H54 (cell line): ENCODE measurements around the gene WDR72.

Experiments used
- DNase-seq: peaks from one replicate; pipeline ENCODE4 v3.0.0; 2011; ENCODE audit warnings: low spot score, mixed read lengths; ENCODE audit not compliant: insufficient read length
- FAIRE-seq: peaks from 3 replicates; lab custom pipeline; 2011; peaks lifted over from hg19 to GRCh38; lab: Jason Lieb, UNC
- POLR2A ChIP-seq: IDR thresholded peaks from 2 replicates; pipeline ENCODE4 v1.6.1; 2011; ENCODE audit warnings: low read depth, mild to moderate bottlenecking, low read length

WDR72 gene

DNA sequence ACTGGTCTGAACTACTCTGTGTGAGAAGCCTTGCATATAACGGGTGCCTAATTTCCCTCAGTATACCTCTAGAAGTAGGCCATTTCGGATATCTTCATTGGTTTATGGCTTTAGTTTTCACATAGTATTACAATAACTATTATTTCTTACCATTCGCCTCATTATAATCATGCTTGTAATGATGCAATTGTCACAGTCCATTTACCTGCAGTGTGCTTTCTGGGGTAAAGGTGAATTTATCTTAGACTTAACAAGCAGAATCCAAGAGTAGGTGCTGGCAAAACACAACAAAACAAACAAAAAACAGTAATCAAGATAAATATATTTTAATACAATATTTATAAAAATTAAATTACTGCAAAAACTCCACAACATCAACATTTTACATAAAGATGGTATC is 246.0 kb downstream of the WDR72 start:
- TF ChIP-seq POLR2A: no peak
- no peak for FAIRE-seq
- DNase-seq: no peak

DNA sequence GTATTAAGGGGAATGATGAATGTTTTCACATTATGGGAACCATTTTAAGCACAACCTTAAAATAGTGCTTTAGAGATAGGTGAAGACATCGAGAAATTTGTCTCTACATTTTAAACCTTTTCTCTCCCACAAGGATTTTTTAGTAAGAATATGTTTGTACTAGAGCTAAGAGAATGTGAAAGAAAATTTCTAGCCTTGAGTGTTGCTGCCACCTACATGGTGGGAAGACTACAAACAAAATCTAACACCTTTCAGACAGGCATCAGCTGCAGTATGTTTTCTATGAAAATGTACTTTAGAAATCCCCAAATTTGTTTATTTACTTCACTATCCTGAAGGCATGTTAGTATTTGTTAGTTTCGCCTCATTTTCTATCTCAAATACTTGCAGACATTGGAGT is 247.4 kb downstream of the WDR72 start:
- no peak for DNase-seq

DNA sequence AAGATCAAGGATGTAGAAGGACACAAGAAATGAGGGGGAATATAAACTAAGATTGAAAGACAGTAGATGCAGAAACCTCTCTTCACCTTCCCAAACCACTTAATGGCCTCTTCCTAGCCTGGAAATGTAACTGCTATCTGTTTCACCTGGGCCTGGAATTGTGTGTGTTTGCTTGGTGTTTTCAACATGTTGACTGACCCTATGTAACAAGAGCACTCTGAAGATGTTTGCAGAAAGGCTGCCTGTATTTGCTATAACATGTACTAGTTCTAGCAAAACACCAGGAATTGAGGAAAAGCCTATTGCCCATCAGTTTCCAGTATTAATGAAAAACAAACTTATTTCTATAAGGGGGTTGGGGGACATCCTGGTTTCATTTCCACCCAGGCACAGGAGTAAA is 248.3 kb downstream of the WDR72 start:
- no peak for TF ChIP-seq POLR2A
- no peak for FAIRE-seq
- no peak for DNase-seq

More for the DNA sequence above, 247.4 kb downstream of the WDR72 start:
- no peak for FAIRE-seq
- no peak for TF ChIP-seq POLR2A

DNA sequence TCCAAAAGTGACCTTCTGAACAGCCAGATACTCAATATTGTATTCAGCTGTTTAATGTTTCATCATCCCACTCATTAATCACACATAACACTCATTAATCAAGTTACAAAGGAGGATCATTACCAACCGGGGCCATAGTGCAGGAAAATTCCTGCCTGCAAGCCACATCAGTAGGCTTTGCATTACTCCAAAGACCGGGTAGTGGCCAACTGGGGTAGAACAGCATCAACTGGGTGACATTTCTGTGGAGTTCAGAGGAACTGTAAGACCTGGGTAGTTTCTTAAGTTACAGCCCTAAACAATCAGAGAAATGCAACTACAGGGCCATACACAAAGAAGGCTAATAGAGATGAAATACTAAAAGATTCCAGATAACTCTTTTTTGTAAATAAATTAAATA is 253.1 kb downstream of the WDR72 start:
- FAIRE-seq (no peak), DNase-seq (no peak)
- no peak for TF ChIP-seq POLR2A

DNA sequence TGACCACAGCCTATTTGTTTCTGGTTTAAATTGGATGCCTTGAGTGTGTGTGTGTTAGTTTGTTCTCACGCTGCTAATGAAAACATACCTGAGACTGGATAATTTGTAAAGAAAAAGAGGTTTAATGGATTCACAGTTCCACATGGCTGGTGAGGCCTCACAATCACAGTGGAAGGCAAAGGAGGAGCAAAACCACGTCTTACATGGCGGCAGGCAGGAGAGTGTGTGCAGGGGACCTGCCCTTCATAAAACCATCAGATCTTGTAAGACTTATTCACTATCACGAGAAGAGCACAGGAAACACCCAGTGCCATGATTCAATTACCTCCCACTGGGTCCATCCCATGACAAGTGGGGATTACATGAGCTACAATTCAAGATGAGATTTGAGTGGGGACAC is 260.5 kb downstream of the WDR72 start:
- no peak for TF ChIP-seq POLR2A
- DNase-seq: no peak
- no peak for FAIRE-seq

DNA sequence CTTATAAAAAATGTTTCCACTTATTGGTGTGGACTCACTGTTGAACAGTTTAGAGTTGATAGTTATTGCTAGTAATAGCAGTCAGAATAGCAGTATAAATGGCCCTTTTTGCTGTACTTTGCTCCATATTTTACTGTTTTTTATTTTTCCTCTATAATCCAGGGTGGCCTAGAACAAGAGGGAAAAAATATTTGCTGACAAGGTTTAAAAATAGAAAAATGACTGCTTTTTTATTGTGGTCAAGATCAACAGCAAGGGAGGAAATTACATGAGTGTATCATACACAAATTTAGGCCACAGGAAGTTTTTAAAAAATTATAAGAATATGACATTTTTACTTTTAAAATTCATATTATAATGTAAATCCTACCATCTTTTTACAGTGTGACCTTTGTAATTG is 269.1 kb downstream of the WDR72 start:
- no peak for TF ChIP-seq POLR2A
- FAIRE-seq: no peak
- DNase-seq: no peak

DNA sequence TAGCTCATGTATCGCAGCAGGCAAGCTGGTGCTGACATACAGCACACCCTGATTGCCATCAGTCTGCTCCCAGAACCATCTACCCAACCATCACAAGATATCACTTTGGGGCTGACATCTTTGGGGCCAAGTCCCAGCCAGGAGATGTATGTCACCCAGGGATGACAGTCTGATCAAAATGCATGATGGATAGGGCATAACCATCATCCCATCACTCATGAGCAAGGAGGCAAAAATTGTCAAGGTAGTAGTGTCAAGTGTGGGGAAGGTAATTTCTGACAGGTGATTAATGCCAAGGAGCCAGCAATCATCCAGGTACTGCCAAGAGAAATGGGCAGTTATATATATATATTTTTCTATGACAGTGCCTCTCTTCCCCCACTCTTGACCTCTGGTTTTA is 277.4 kb downstream of the WDR72 start:
- DNase-seq (no peak), FAIRE-seq (no peak)
- TF ChIP-seq POLR2A: no peak

DNA sequence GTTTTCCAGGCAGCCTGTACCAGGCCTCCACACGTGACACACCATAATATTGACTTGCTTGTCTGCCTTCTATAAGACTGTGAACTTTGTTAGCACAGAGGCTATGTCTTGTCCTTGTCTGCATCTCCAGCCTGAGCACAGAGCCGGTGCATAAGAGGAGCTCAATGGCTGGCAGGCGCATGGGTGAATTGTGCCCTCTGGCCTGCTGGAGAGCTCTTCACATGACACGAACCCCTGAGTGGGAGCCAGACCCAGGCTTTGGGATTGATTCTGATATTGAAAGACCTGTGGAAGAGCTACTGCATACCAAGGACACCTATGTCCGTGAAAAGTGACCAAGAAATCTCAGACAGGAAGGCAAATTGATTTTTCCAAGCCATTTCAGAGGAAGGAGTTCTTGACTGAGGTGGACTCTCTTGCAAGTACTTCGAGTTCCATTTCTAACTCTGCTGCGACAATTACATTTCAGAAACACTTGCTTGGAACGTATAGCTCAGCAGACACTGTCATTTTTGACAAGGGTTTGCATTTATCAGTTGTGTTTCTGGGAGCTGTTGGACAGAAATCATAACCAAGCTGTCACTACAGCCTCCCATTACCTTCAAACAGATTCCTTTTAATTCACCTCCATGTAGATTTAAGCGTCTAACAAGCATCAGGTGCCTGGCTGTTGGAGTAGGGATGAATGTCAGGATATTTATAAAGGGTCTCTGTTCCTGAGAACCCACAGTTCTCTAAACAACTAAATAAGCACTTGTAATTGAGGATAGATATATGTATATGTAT is 281.3 kb downstream of the WDR72 start:
- no peak for TF ChIP-seq POLR2A
- FAIRE-seq: no peak
- no peak for DNase-seq

DNA sequence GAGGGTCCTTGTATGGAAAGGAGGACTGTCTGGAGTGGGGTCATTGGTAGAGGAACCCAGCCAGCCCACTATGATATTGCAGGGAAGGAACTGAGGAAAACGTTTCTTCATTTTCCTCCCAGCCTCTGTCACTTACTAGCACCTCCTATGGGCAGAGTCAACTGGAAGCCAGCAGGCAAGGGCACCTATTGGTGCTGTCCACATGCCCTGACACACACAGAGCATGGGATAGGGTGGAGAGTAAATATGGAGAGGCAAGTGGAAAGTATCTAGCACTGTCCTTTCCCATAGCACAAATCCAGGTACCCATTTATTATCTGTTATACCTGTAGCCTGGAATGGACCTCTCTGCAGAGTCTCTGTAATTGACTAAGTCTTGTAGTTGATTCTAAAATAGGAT is 285.6 kb downstream of the WDR72 start:
- DNase-seq: no peak
- no peak for TF ChIP-seq POLR2A
- FAIRE-seq: no peak

DNA sequence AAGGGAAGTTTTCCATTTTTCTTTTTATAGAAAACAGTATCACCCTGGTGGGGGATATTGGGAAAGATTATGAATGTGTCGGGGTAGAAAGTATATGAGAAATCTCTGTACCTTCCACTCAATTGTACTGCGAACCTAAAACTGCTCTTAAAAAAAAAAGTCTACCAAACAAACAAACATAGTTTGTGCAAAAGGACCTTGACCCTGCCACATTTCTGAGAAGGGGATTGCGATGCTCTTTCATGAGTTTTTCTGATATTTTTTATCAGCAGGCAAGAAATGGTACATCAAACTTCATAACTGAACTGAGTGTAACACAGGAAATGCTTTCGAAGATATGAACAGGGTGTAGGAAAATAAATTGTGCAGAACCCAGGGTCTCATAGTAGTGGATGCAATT is 286.0 kb downstream of the WDR72 start:
- FAIRE-seq (no peak), DNase-seq (no peak)
- TF ChIP-seq POLR2A: no peak

DNA sequence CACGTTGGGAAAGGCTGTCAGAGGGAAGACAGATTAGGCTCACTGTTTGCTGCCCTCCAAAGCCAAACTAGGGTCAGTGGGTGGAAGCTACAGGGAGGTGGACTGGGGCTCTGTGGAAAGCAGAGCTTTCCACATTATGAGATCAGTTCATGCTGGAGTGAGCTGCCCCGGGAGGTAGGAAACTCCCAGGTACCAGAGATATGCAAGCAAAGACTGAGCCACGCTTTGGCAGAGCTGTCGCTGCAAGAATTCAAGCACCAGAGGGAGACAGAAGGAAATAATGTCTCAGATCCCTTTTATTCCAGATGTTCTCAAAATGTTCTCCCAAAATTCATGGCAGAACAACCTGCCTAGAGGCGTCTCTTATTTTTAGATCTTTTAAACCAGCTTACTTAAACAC is 286.6 kb downstream of the WDR72 start:
- FAIRE-seq: no peak
- no peak for TF ChIP-seq POLR2A
- no peak for DNase-seq

DNA sequence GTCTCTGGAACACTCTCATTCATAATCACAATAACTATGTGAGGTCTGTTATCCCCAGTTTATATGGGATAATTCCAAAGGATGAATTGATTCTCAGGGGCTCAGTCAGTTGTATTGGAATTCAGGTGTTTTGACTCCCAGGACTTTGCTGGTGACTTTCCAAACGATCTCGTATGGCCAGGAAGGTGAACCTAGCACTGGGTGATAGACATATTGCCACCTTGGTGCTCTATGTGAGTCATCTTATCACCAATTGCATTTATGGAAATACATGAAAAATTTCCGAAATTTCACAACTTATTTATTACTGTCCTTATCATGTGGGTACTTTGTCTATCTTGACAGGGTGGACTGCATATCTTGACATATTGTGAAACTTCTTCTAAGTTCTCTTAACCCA is 287.3 kb downstream of the WDR72 start:
- DNase-seq (no peak), FAIRE-seq (no peak)
- TF ChIP-seq POLR2A: no peak

DNA sequence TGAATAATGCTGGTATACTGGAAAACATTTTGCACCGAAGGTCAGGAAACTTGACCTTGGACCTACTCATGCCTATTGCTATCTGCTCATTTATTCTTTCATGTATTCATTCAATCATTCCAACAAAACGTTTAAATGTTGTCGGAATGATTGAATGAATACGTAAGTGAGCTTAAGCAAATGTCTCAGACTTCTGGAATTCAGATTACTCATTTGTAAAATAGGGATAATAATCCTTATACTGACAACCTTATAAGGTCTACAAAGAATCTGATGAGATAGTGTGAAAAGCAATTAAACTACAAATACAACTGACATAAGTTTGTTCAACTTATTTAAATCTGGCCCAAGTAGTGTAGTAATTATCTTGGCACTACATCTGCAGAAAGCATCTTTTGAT is 288.7 kb downstream of the WDR72 start:
- FAIRE-seq (no peak), DNase-seq (no peak)
- no peak for TF ChIP-seq POLR2A

DNA sequence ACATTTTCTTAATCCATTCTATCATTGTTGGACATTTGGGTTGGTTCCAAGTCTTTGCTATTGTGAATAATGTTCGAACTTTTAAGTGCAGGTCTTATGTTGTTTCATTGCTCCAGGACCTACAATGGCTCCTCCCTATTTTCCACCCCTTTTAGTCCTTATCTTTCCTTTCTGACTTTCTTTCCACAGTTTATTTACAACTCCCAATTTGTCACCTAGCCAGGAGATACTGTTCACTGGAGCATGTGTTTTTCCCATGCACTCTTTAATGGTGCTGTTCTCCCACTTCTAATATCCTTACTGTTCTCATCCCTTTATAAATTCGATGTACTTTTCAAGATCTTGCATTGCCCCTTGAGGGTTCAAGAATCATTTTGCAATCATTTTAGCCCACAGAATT is 290.0 kb downstream of the WDR72 start:
- no peak for TF ChIP-seq POLR2A
- DNase-seq: no peak
- FAIRE-seq: no peak
